ENCODE results near the gene CD9. TPM values are rescaled to one million over a fixed set of nuclear protein-coding genes. Genes with fewer than 3 reads are reported as not detected.
A peak's percentile ranks its signal among the peaks of the same experiment; 100 is the strongest.

The CD9 gene
- total RNA-seq, 6 donors from 2014 or later: 96.4 to 716 (median 484) TPM

GRCh38 chr12:6219980-6220379 is 19.8 kb downstream of the CD9 start:
- TF ChIP-seq POLR2AphosphoS5 (IDR thresholded peaks at IDR 0.05): peak in 1 of 2 donors; percentile 8
- TF ChIP-seq CTCF (IDR thresholded peaks at IDR 0.05): no peak
- WGBS, 2 donors: 68 to 82% methylated on average over 6 of the region's 6 CpGs
- Histone ChIP-seq H3K27me3 (no peaks in the 10 kb centered on the region), H3K9me3 (no peaks in the 10 kb centered on the region), H3K27ac (peak overlapping the region; percentile 36 to 85 (median 84)), H3K4me1 (peaks cover 39 to 87% (median 72%) of the 10 kb centered on the region in 4 donors), H3K36me3 (peaks cover 0 to 9% (median 2%) of the 10 kb centered on the region in 4 donors), H3K4me3 (no peak overlapping the region)
- ATAC-seq (ENCODE audit: low FRiP score in 2 of 2): no peak
- DNase-seq: no peak

GRCh38 chr12:6221146-6221545 is 20.9 kb downstream of the CD9 start:
- ATAC-seq (ENCODE audit: low FRiP score in 2 of 2) (no peak), DNase-seq (no peak)
- no peaks in the 10 kb centered on the region for H3K27me3 ChIP-seq
- no peak overlapping the region for H3K4me3 ChIP-seq
- H3K9me3 ChIP-seq: no peaks in the 10 kb centered on the region
- H3K4me1 ChIP-seq: peaks cover 34 to 86% (median 70%) of the 10 kb centered on the region in 4 donors
- peak overlapping the region; percentile 28 to 84 (median 52) for H3K27ac ChIP-seq
- WGBS, 2 donors: 82 to 93% methylated on average over 8 to 9 of the region's 9 CpGs
- H3K36me3 ChIP-seq: peaks cover 0 to 21% (median 3%) of the 10 kb centered on the region in 4 donors
- no peak for TF ChIP-seq POLR2AphosphoS5 (IDR thresholded peaks at IDR 0.05)
- no peak for TF ChIP-seq EP300 (IDR thresholded peaks at IDR 0.05)
- no peak for TF ChIP-seq POLR2A (IDR thresholded peaks at IDR 0.05)
- no peak for TF ChIP-seq CTCF (IDR thresholded peaks at IDR 0.05)

- peaks cover 37 to 86% (median 70%) of the 10 kb centered on the region in 4 donors for H3K4me1 ChIP-seq
- no peak overlapping the region for H3K4me3 ChIP-seq
- WGBS, 2 donors: 59 to 64% methylated on average over 12 of the region's 12 CpGs
- TF ChIP-seq POLR2A (IDR thresholded peaks at IDR 0.05): no peak
- no peak for TF ChIP-seq EP300 (IDR thresholded peaks at IDR 0.05)
- TF ChIP-seq POLR2AphosphoS5 (IDR thresholded peaks at IDR 0.05): peak in 1 of 2 donors; percentile 9
- TF ChIP-seq CTCF (IDR thresholded peaks at IDR 0.05): no peak
- peak overlapping the region; percentile 43 to 84 (median 75) for H3K27ac ChIP-seq
- no peaks in the 10 kb centered on the region for H3K9me3 ChIP-seq
- ATAC-seq (ENCODE audit: low FRiP score in 2 of 2) (no peak), DNase-seq (peak in 1 of 2 donors; percentile 57)
- H3K36me3 ChIP-seq: peaks cover 0 to 24% (median 4%) of the 10 kb centered on the region in 4 donors
- no peaks in the 10 kb centered on the region for H3K27me3 ChIP-seq
Observed at GRCh38 chr12:6222078-6222654, 22.0 kb downstream of the CD9 start.

GRCh38 chr12:6223545-6223944 is 23.3 kb downstream of the CD9 start:
- H3K9me3 ChIP-seq: no peaks in the 10 kb centered on the region
- 94 to 96% methylated on average over 4 to 10 of the region's 10 CpGs for WGBS, 2 donors
- H3K27ac ChIP-seq: peak overlapping the region; percentile 58 to 84 (median 75)
- TF ChIP-seq POLR2AphosphoS5 (IDR thresholded peaks at IDR 0.05) (no peak), POLR2A (IDR thresholded peaks at IDR 0.05) (no peak), EP300 (IDR thresholded peaks at IDR 0.05) (no peak)
- no peak for ATAC-seq (ENCODE audit: low FRiP score in 2 of 2)
- peaks cover 0 to 35% (median 12%) of the 10 kb centered on the region in 4 donors for H3K36me3 ChIP-seq
- no peaks in the 10 kb centered on the region for H3K27me3 ChIP-seq
- no peak overlapping the region for H3K4me3 ChIP-seq
- no peak for DNase-seq
- peaks cover 50 to 86% (median 72%) of the 10 kb centered on the region in 4 donors for H3K4me1 ChIP-seq

- WGBS, 2 donors: 80 to 93% methylated on average over 3 to 10 of the region's 10 CpGs
- TF ChIP-seq POLR2AphosphoS5 (IDR thresholded peaks at IDR 0.05) (no peak), POLR2A (IDR thresholded peaks at IDR 0.05) (no peak), EP300 (IDR thresholded peaks at IDR 0.05) (no peak), CTCF (IDR thresholded peaks at IDR 0.05) (no peak)
Observed at GRCh38 chr12:6224550-6224949, 24.4 kb downstream of the CD9 start.

More at GRCh38 chr12:6224550-6224949, 24.4 kb downstream of the CD9 start:
- DNase-seq: peak; percentile 23 to 67
- no peaks in the 10 kb centered on the region for H3K9me3 ChIP-seq
- no peaks in the 10 kb centered on the region for H3K27me3 ChIP-seq
- ATAC-seq (ENCODE audit: low FRiP score in 2 of 2): no peak
- peaks cover 60 to 90% (median 78%) of the 10 kb centered on the region in 4 donors for H3K4me1 ChIP-seq
- no peak overlapping the region for H3K4me3 ChIP-seq
- peak overlapping the region in 3 of 4 donors; percentile 67 to 84 (median 83) for H3K27ac ChIP-seq
- H3K36me3 ChIP-seq: peaks cover 0 to 35% (median 12%) of the 10 kb centered on the region in 4 donors
